CD4-positive, alpha-beta T cell (primary cell): Measurements from ENCODE around the gene NTM. TPM values are rescaled to one million over a fixed set of nuclear protein-coding genes. Genes with fewer than 3 reads are reported as not detected.
A peak's percentile ranks its signal among the peaks of the same experiment; 100 is the strongest.

Experiments used
- ATAC-seq: fragments of 200-7000 bp; cut with Tn5 transposase; one replicate; pipeline ENCODE4 v1.10.0; 2022; ENCODE audit warnings: mild to moderate bottlenecking; ENCODE audit not compliant: poor library complexity
- CTCF ChIA-PET: fragments of 350-600 bp; sonication (Branson Sonifier 250); formaldehyde crosslinking; loops from one replicate; lab custom pipeline; 2021; ENCODE audit warnings: antibody characterized with exemption, inconsistent platforms; lab: Charles Lee
- POLR2A ChIA-PET: fragments of 350-600 bp; sonication (Branson Sonifier 250); formaldehyde crosslinking; loops from one replicate; lab custom pipeline; 2021; ENCODE audit warnings: antibody characterized with exemption, inconsistent platforms; lab: Charles Lee
- DNase-seq, 14 experiments: peaks; one replicate each; pipeline ENCODE4 v3.0.0-alpha.2; 2013 to 2020; ENCODE audit warnings: mixed read lengths in 2 of 14
- H3K27ac ChIP-seq, 2 donors: one replicate each; pipeline versions ENCODE4 v1.5.1 to v1.7.0; 2013; ENCODE audit warnings: low read length in 2 of 2, low read depth in 1 of 2, mild to moderate bottlenecking in 1 of 2
- H3K27me3 ChIP-seq, 2 experiments: 1 replicate in 1 of 2; 2 replicates in 1 of 2; pipeline versions ENCODE4 v1.6.1 to v1.7.0; 2013; ENCODE audit warnings: low read length in 2 of 2, control low read depth in 1 of 2, mild to moderate bottlenecking in 1 of 2, moderate library complexity in 1 of 2; ENCODE audit not compliant: insufficient read depth in 2 of 2, control insufficient read depth in 1 of 2
- H3K36me3 ChIP-seq: one replicate; pipeline ENCODE4 v1.6.1; 2013; ENCODE audit warnings: low read length, control low read depth; ENCODE audit not compliant: insufficient read depth
- H3K4me1 ChIP-seq: one replicate; pipeline ENCODE4 v1.6.1; 2013; ENCODE audit warnings: low read length, control low read depth; ENCODE audit not compliant: insufficient read depth
- H3K4me3 ChIP-seq: one replicate; pipeline ENCODE4 v1.5.1; 2013; ENCODE audit warnings: mild to moderate bottlenecking, low read length, moderate library complexity
- H3K9me3 ChIP-seq, 2 experiments: 1 replicate in 1 of 2; 2 replicates in 1 of 2; pipeline versions ENCODE4 v1.6.1 to v1.7.0; 2013; ENCODE audit warnings: low read length in 2 of 2, mild to moderate bottlenecking in 2 of 2, control low read depth in 1 of 2, moderate library complexity in 1 of 2; ENCODE audit not compliant: control insufficient read depth in 1 of 2, insufficient read depth in 1 of 2
- H3K27ac Mint-ChIP-seq: one replicate; pipeline ENCODE4 v1.8.0; 2020; ENCODE audit warnings: mixed read lengths
- H3K27me3 Mint-ChIP-seq: one replicate; pipeline ENCODE4 v1.8.0; 2021; ENCODE audit warnings: mixed read lengths
- H3K36me3 Mint-ChIP-seq: one replicate; pipeline ENCODE4 v1.8.0; 2021; ENCODE audit warnings: low read depth, mixed read lengths
- H3K4me1 Mint-ChIP-seq: one replicate; pipeline ENCODE4 v1.8.0; 2021; ENCODE audit warnings: low read depth, mixed read lengths
- H3K4me3 Mint-ChIP-seq: one replicate; pipeline ENCODE4 v1.8.0; 2020; ENCODE audit warnings: mild to moderate bottlenecking, mixed read lengths
- H3K9me3 Mint-ChIP-seq: one replicate; pipeline ENCODE4 v1.8.0; 2020; ENCODE audit warnings: mixed read lengths
- CTCF ChIP-seq: fragments of 200-600 bp; IDR thresholded peaks from one replicate; pipeline ENCODE4 v1.8.0; 2022; ENCODE audit warnings: antibody characterized with exemption, mild to moderate bottlenecking
- intact Hi-C, 2 experiments: fragments of 100-400 bp; cut with DNase I in 1 of 2; cut with micrococcal nuclease in 1 of 2; formaldehyde crosslinking; loops; one replicate each; pipeline versions ENCODE4 v1.15.1 to v1.9.0; 2023 to 2025; cut with DNase I, micrococcal nuclease
- total RNA-seq, 174 experiments: library from RNA in 2 of 174; stranded (reverse) in 2 of 174; gene quantifications; one replicate each; pipeline ENCODE4 v1.2.3 and lab custom pipeline; 2021 to 2026

The NTM gene
- total RNA-seq, 2 experiments from 2014 or later, result not detected

GRCh38 chr11:132123449-132123848 lies 753.0 kb downstream of the NTM start:
- Mint-ChIP-seq H3K4me3 (no peak overlapping the region), H3K36me3 (no peaks in the 10 kb centered on the region), H3K27ac (no peak overlapping the region), H3K4me1 (peaks cover 5% of the 10 kb centered on the region), H3K27me3 (no peaks in the 10 kb centered on the region), H3K9me3 (no peaks in the 10 kb centered on the region)
- ChIA-PET CTCF (no interaction called here), POLR2A (no interaction called here)
- Histone ChIP-seq H3K4me3 (no peak overlapping the region), H3K27ac (no peak overlapping the region), H3K9me3 (peaks cover 0 to 23% of the 10 kb centered on the region in 2 experiments), H3K36me3 (no peaks in the 10 kb centered on the region), H3K4me1 (peaks cover 8% of the 10 kb centered on the region), H3K27me3 (no peaks in the 10 kb centered on the region)
- no peak for TF ChIP-seq CTCF
- intact Hi-C loops, result no loop called here
- ATAC-seq, result no peak
- DNase-seq, result no peak

- H3K4me3 Mint-ChIP-seq, result no peak overlapping the region
- no peaks in the 10 kb centered on the region for H3K27me3 ChIP-seq
- ATAC-seq (no peak), DNase-seq (no peak)
- no peaks in the 10 kb centered on the region for H3K36me3 ChIP-seq
- intact Hi-C loops, result no loop called here
- H3K27ac Mint-ChIP-seq, result no peak overlapping the region
- peaks cover 5% of the 10 kb centered on the region for H3K4me1 Mint-ChIP-seq
- H3K27ac ChIP-seq, result no peak overlapping the region
- peaks cover 8% of the 10 kb centered on the region for H3K4me1 ChIP-seq
- no peaks in the 10 kb centered on the region for H3K9me3 Mint-ChIP-seq
- no peak overlapping the region for H3K4me3 ChIP-seq
- peaks cover 0 to 19% of the 10 kb centered on the region in 2 experiments for H3K9me3 ChIP-seq
- H3K27me3 Mint-ChIP-seq, result no peaks in the 10 kb centered on the region
- CTCF ChIA-PET, result no interaction called here
- H3K36me3 Mint-ChIP-seq, result no peaks in the 10 kb centered on the region
- no peak for TF ChIP-seq CTCF
- POLR2A ChIA-PET, result no interaction called here
Observed at GRCh38 chr11:132123854-132124835, 753.7 kb downstream of the NTM start.

GRCh38 chr11:132125988-132126871 lies 755.8 kb downstream of the NTM start:
- no peaks in the 10 kb centered on the region for H3K36me3 ChIP-seq
- POLR2A ChIA-PET, result no interaction called here
- H3K9me3 ChIP-seq, result peaks cover 0 to 16% of the 10 kb centered on the region in 2 experiments
- Mint-ChIP-seq H3K4me3 (no peak overlapping the region), H3K9me3 (no peaks in the 10 kb centered on the region), H3K27ac (no peak overlapping the region), H3K4me1 (peaks cover 5% of the 10 kb centered on the region), H3K27me3 (no peaks in the 10 kb centered on the region), H3K36me3 (no peaks in the 10 kb centered on the region)
- DNase-seq (peak in 3 of 14 experiments; percentile 4 to 10 (median 9)), ATAC-seq (no peak)
- intact Hi-C loops, result no loop called here
- TF ChIP-seq CTCF, result no peak
- H3K27ac ChIP-seq, result no peak overlapping the region
- H3K4me1 ChIP-seq, result peaks cover 8% of the 10 kb centered on the region
- peak overlapping the region; percentile 34 for H3K4me3 ChIP-seq
- CTCF ChIA-PET, result no interaction called here
- H3K27me3 ChIP-seq, result no peaks in the 10 kb centered on the region
